Upper lobe of left lung (tissue), 6 donors: ENCODE measurements around the gene HHLA2. TPM values are rescaled to one million over a fixed set of nuclear protein-coding genes. Genes with fewer than 3 reads are reported as not detected.

Experiments
- ATAC-seq, 2 donors: fragments of 200-7000 bp; cut with Tn5 transposase; one replicate each; pipeline ENCODE4 v1.9.1; 2022; ENCODE audit warnings: mild to moderate bottlenecking in 2 of 2, moderate library complexity in 2 of 2; ENCODE audit not compliant: low FRiP score in 2 of 2
- DNase-seq, 2 donors: peaks; one replicate each; pipeline ENCODE4 v3.0.0-alpha.2; 2019 to 2020
- H3K27ac ChIP-seq, 4 donors: fragments of 200-600 bp; sonication (generic); one replicate each; pipeline ENCODE4 v1.5.1; 2016 to 2019
- H3K27me3 ChIP-seq, 4 donors: fragments of 200-600 bp; sonication (generic); one replicate each; pipeline ENCODE4 v1.5.1; 2017 to 2019
- H3K36me3 ChIP-seq, 4 donors: fragments of 200-600 bp; sonication (generic); one replicate each; pipeline ENCODE4 v1.5.1; 2016 to 2019
- H3K4me1 ChIP-seq, 4 donors: fragments of 200-600 bp; sonication (generic); one replicate each; pipeline ENCODE4 v1.5.1; 2018 to 2019
- H3K4me3 ChIP-seq, 4 donors: fragments of 200-600 bp; sonication (generic); one replicate each; pipeline ENCODE4 v1.5.1; 2017 to 2019; ENCODE audit warnings: mild to moderate bottlenecking in 2 of 4, moderate library complexity in 1 of 4
- H3K9me3 ChIP-seq, 4 donors: fragments of 200-600 bp; sonication (generic); one replicate each; pipeline ENCODE4 v1.5.1; 2018 to 2019
- EP300 ChIP-seq, 4 donors: sonication (generic); formaldehyde crosslinking; IDR thresholded peaks; one replicate each; pipeline ENCODE4 v1.5.1; 2017; ENCODE audit warnings: antibody characterized with exemption in 4 of 4, control low read depth in 2 of 4
- POLR2A ChIP-seq, 4 donors: fragments of 450-650 bp; IDR thresholded peaks; one replicate each; pipeline ENCODE4 v1.5.1; 2016 to 2017; ENCODE audit warnings: antibody characterized with exemption in 4 of 4, mild to moderate bottlenecking in 2 of 4
- POLR2AphosphoS5 ChIP-seq, 2 donors: sonication (generic); formaldehyde crosslinking; IDR thresholded peaks; one replicate each; pipeline ENCODE4 v1.5.1; 2017; ENCODE audit warnings: antibody characterized with exemption in 2 of 2
- WGBS, 2 donors: methylation state at CpG; one replicate each; pipeline ENCODE4 v1.1.5; 2017 to 2018; 5-methylcytosine and 5-hydroxymethylcytosine counted together
- total RNA-seq, 6 donors: library from RNA; depleted of rRNA in 4 of 6; stranded (reverse); fragments of >200 nt in 4 of 6; gene quantifications; one replicate each; pipeline versions ENCODE4 v1.1.0 to v1.2.1, GENCODE V29; 2016 to 2021
- TF ChIP-seq, protein P1 (sequence below), 6 experiments: fragments of 450-650 bp in 4 of 6; fragments of 200-600 bp in 2 of 6; sonication (generic) in 2 of 6; IDR thresholded peaks; one replicate each; pipeline ENCODE4 v1.5.1; 2016 to 2019; ENCODE audit warnings: antibody characterized with exemption in 6 of 6
- donor health status: DM: no; HTN: no; CAD: no; lungs with moderate emphysema.
- donor health status: DM: no; HTN: yes; CAD: no; lungs with severe emphysema.

The HHLA2 gene
- total RNA-seq, 6 donors from 2014 or later = 0.26 to 13.7 (median 3.1) TPM

DNA sequence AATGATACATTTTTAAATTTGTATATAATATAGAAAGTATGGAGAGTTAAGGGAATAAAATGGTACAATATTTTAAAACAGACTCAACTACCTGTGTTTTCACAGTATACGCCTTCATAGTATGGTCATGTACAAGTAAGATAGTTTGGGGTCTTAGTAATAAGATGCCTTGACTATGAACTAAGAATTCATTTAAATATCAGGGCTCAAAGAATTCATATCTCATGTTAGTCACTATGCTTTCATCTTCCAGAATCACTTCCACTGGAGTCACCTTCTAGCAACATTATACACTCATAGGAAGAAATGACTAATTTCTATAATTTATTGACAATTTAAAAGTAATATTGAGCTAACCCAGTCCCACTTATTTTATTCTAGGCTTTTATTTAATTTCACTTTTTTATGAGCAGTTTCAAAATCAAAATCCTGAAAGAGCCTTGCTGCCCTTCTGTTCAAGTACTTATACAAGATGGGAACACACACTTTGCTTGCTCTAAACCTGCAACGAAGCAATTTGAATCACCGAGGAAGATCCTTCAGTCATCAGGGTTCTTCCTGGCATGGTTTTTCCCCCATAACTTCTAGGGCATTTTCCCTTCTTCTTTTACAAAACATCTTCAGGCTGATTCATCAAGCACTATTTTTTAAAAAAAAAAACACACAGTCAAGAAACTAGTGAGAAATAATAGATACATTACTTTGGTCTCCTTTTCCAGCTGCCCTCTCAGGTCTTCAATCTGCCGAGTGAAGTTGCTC is 119.9 kb downstream of the HHLA2 start:
- Histone ChIP-seq H3K9me3 (no peaks in the 10 kb centered on the region), H3K27me3 (no peaks in the 10 kb centered on the region), H3K36me3 (no peaks in the 10 kb centered on the region), H3K4me1 (peaks cover 0 to 9% (median 5%) of the 10 kb centered on the region in 4 donors), H3K27ac (no peak overlapping the region), H3K4me3 (no peak overlapping the region)
- TF ChIP-seq POLR2AphosphoS5 (IDR thresholded peaks at IDR 0.05) (no peak), POLR2A (IDR thresholded peaks at IDR 0.05) (no peak), EP300 (IDR thresholded peaks at IDR 0.05) (no peak)
- TF ChIP-seq, protein P1, sequence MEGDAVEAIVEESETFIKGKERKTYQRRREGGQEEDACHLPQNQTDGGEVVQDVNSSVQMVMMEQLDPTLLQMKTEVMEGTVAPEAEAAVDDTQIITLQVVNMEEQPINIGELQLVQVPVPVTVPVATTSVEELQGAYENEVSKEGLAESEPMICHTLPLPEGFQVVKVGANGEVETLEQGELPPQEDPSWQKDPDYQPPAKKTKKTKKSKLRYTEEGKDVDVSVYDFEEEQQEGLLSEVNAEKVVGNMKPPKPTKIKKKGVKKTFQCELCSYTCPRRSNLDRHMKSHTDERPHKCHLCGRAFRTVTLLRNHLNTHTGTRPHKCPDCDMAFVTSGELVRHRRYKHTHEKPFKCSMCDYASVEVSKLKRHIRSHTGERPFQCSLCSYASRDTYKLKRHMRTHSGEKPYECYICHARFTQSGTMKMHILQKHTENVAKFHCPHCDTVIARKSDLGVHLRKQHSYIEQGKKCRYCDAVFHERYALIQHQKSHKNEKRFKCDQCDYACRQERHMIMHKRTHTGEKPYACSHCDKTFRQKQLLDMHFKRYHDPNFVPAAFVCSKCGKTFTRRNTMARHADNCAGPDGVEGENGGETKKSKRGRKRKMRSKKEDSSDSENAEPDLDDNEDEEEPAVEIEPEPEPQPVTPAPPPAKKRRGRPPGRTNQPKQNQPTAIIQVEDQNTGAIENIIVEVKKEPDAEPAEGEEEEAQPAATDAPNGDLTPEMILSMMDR (IDR thresholded peaks at IDR 0.05) = no peak
- DNase-seq (no peak), ATAC-seq (no peak)
- 90 to 93% methylated on average over 4 of the region's 4 CpGs for WGBS, 2 donors

DNA sequence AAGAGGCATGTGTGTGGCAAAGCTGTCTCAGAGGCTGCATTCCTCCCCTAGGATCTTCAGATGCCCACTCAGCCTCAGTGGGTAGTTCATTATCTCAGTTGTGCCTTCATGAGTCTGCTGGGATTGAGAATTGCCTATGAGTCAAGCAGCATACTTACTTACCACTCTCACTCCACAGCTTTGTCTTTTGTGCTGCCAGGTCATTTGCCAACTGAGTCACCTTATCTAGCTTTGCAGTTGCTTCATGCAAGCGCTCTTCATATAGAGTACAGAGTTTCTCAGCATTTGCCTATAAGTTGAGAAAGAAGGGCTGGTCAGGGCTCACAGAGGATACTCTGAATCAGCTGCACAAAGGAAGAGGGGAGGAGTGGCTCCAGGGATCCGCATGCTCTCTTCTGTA is 124.6 kb downstream of the HHLA2 start:
- TF ChIP-seq POLR2AphosphoS5 (IDR thresholded peaks at IDR 0.05) (no peak), EP300 (IDR thresholded peaks at IDR 0.05) (no peak), POLR2A (IDR thresholded peaks at IDR 0.05) (no peak)
- TF ChIP-seq, protein P1 (IDR thresholded peaks at IDR 0.05) = no peak
- Histone ChIP-seq H3K4me3 (no peak overlapping the region), H3K36me3 (no peaks in the 10 kb centered on the region), H3K4me1 (no peaks in the 10 kb centered on the region), H3K9me3 (no peaks in the 10 kb centered on the region), H3K27me3 (no peaks in the 10 kb centered on the region), H3K27ac (no peak overlapping the region)
- DNase-seq (no peak), ATAC-seq (no peak)
- whole genome bisulfite sequencing, 2 donors = 94 to 95% methylated on average over 2 of the region's 2 CpGs

Other genes starting within 250 kb of the HHLA2 start
- gene CD47, start 205.5 kb upstream of the HHLA2 start, total RNA-seq = 100 to 1,000 TPM in 4 of 6 donors, 10 to 100 TPM in 2; 79.6 to 352 (median 229) TPM
- 100 to 1,000 TPM; 118 to 467 (median 232) TPM for gene IFT57, start 74.1 kb upstream of the HHLA2 start, total RNA-seq
- 1 to 10 TPM in 3 of 6 donors, under 1 TPM in 3; 0.20 to 7.3 (median 0.93) TPM for gene MYH15, start 214.0 kb downstream of the HHLA2 start, total RNA-seq